HEK293 (cell line): ENCODE results near the gene MRPS24.

ENCODE experiments used
- CTCF ChIA-PET: fragments of 350-600 bp; formaldehyde crosslinking; extraction: SDS; loops from one replicate; lab custom pipeline; 2021; ENCODE audit warnings: antibody characterized with exemption; lab: Yijun Ruan, JAX
- POLR2A ChIA-PET: fragments of 300-600 bp; formaldehyde crosslinking; extraction: SDS; loops from one replicate; lab custom pipeline; 2020; ENCODE audit warnings: antibody characterized with exemption, inconsistent platforms; lab: Yijun Ruan, JAX
- H3K27ac ChIP-seq: fragments of 200-500 bp; sonication (Bioruptor generic); 2 replicates; pipeline ENCODE4 v1.5.1; 2014; ENCODE audit warnings: low read depth, low read length, control low read depth, inconsistent platforms; ENCODE audit errors: extremely low read depth
- H3K36me3 ChIP-seq, 2 experiments: fragments of 200-500 bp in 1 of 2; sonication (Bioruptor generic) in 1 of 2; 1 replicate in 1 of 2; 2 replicates in 1 of 2; pipeline ENCODE4 v1.5.1; 2014 to 2017; ENCODE audit warnings: inconsistent platforms in 2 of 2, low read length in 2 of 2; ENCODE audit not compliant: control insufficient read depth in 2 of 2, insufficient read depth in 1 of 2
- H3K4me1 ChIP-seq: fragments of 200-500 bp; sonication (Bioruptor generic); 2 replicates; pipeline ENCODE4 v1.5.1; 2014; ENCODE audit warnings: mild to moderate bottlenecking, low read length, inconsistent platforms; ENCODE audit not compliant: control insufficient read depth, insufficient read depth
- H3K4me3 ChIP-seq: 2 replicates; pipeline ENCODE4 v1.5.1; 2011; ENCODE audit warnings: low read depth, mild to moderate bottlenecking, control low read depth, low read length, moderate library complexity
- H3K9me3 ChIP-seq: fragments of 200-500 bp; sonication (Bioruptor generic); 2 replicates; pipeline ENCODE4 v1.5.1; 2014; ENCODE audit warnings: low read depth, low read length, inconsistent platforms; ENCODE audit not compliant: control insufficient read depth, insufficient read depth
- SCRT2 ChIP-seq: fragments of 450-650 bp; formaldehyde crosslinking; IDR thresholded peaks from 2 replicates; pipeline ENCODE4 v1.5.1; 2016; ENCODE audit warnings: missing biosample characterization, missing genetic modification characterization
- YY2 ChIP-seq: fragments of 450-650 bp; formaldehyde crosslinking; IDR thresholded peaks from 2 replicates; pipeline ENCODE4 v1.5.1; 2016; ENCODE audit warnings: missing biosample characterization, missing genetic modification characterization
- ZBTB17 ChIP-seq: fragments of 450-650 bp; formaldehyde crosslinking; IDR thresholded peaks from 2 replicates; pipeline ENCODE4 v1.5.1; 2016; ENCODE audit warnings: missing biosample characterization, missing genetic modification characterization
- ZBTB20 ChIP-seq: fragments of 450-650 bp; formaldehyde crosslinking; IDR thresholded peaks from 2 replicates; pipeline ENCODE4 v1.5.1; 2016; ENCODE audit warnings: missing biosample characterization, missing genetic modification characterization
- ZBTB26 ChIP-seq: fragments of 450-650 bp; formaldehyde crosslinking; optimal IDR thresholded peaks from 2 replicates; pipeline ENCODE3; 2016; ENCODE audit warnings: missing biosample characterization, mild to moderate bottlenecking, missing genetic modification characterization
- ZBTB48 ChIP-seq: fragments of 450-650 bp; formaldehyde crosslinking; IDR thresholded peaks from 2 replicates; pipeline ENCODE4 v1.5.1; 2016; ENCODE audit warnings: missing biosample characterization, missing genetic modification characterization
- ZBTB49 ChIP-seq: fragments of 450-650 bp; formaldehyde crosslinking; IDR thresholded peaks from 2 replicates; pipeline ENCODE4 v1.5.1; 2016; ENCODE audit warnings: missing biosample characterization, missing genetic modification characterization, low read depth
- ZNF335 ChIP-seq: fragments of 450-650 bp; formaldehyde crosslinking; conservative IDR thresholded peaks from 2 replicates; pipeline ENCODE4 v1.5.1; 2016; ENCODE audit warnings: missing biosample characterization, missing genetic modification characterization
- ZNF561 ChIP-seq: fragments of 450-650 bp; IDR thresholded peaks from 2 replicates; pipeline ENCODE4 v1.5.1; 2018; ENCODE audit warnings: missing biosample characterization, missing genetic modification characterization, borderline replicate concordance
- TF ChIP-seq, protein P1 (sequence below): fragments of 450-650 bp; formaldehyde crosslinking; conservative IDR thresholded peaks from 2 replicates; pipeline ENCODE4 v1.5.1; 2016; ENCODE audit warnings: low read depth, missing biosample characterization, missing genetic modification characterization

MRPS24 gene

GRCh38 chr7:43906331-43907010, 37.2 kb upstream of the MRPS24 start, which contains the start of gene URGCP (continued):
- no peak for TF ChIP-seq ZBTB49 (tag by site-specific recombination)

GRCh38 chr7:43905956-43906330, 36.6 kb upstream of the MRPS24 start:
- peak; percentile 57 for TF ChIP-seq ZBTB26 (tag by site-specific recombination)
- TF ChIP-seq ZBTB17 (tag by site-specific recombination), result peak; percentile 67; the same call in 1 of the 2 replicates
- no peak for TF ChIP-seq ZNF561 (tag by site-specific recombination)
- TF ChIP-seq ZNF335 (tag by site-specific recombination), result peak; percentile 82
- TF ChIP-seq, all 188 proteins: peak for 3
- Histone ChIP-seq H3K4me3 (peak overlapping the region; percentile 68), H3K4me1 (peaks cover 4% of the 10 kb centered on the region; the same call in 1 of the 2 replicates), H3K36me3 (peaks cover 0 to 7% of the 10 kb centered on the region in 2 experiments; a peak in 1 of 3 replicates), H3K9me3 (no peaks in the 10 kb centered on the region), H3K27ac (peak overlapping the region; percentile 83)
- CTCF ChIA-PET, result no interaction called here
- POLR2A ChIA-PET, result interaction anchor here (1.4 kb wide), 1 partner anchor 37 kb away, joined by 5 read pairs; the partner anchor contains the start of gene MRPS24

DNA sequence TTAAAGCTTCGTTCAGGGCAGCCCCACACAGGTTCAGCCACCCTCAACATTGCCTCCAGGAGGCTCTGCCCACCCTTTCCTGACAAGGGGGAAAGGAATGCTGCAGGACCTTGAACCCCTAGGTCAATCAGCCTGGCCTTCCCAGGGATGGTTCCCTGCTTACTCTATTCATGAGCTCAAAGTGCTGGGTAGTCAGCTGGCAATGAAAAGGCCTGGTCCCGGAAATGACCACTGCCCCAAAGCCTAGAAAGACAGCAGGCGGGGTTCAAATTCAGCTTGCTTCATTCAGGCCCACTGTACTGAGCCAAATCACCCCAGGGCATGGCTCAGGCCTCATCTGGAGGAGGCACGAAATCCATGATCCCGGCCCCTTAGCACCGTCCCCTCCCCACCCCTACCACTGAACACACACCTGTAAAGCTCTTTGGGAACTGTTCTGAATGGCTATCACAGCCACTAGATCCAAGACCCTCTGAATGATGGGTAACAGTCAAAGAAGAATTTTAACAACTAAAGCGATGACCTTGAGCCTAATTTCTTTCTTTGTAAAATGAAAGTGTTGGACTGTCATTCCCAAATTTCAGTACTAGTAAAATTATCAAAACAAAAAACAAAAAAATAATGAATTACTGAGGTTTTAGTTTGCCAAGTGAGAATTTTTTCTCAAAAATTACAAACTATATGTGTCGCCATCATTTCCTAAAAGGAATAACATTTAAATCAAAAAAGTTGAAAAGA, 36.1 kb upstream of the MRPS24 start:
- Histone ChIP-seq H3K27ac (peak overlapping the region; percentile 83), H3K4me3 (peak overlapping the region; percentile 68), H3K9me3 (no peaks in the 10 kb centered on the region), H3K36me3 (peaks cover 0 to 7% of the 10 kb centered on the region in 2 experiments; a peak in 1 of 3 replicates), H3K4me1 (peaks cover 4% of the 10 kb centered on the region; the same call in 1 of the 2 replicates)
- POLR2A ChIA-PET, result interaction anchor here (1.4 kb wide), 1 partner anchor 36 kb away, joined by 5 read pairs; the partner anchor contains the start of gene MRPS24
- TF ChIP-seq ZBTB48 (tag by site-specific recombination) (peak; percentile 63; the same call in 1 of the 2 replicates), ZBTB20 (tag by site-specific recombination) (peak; percentile 59), YY2 (tag by site-specific recombination) (no peak), SCRT2 (tag by site-specific recombination) (peak; percentile 12; the same call in 1 of the 2 replicates)
- CTCF ChIA-PET, result interaction anchor here (0.5 to 0.6 kb wide), 3 partner anchors 31 to 979 kb away, joined by 3 read pairs; no protein-coding TSS in a partner anchor

- TF ChIP-seq, protein P1, sequence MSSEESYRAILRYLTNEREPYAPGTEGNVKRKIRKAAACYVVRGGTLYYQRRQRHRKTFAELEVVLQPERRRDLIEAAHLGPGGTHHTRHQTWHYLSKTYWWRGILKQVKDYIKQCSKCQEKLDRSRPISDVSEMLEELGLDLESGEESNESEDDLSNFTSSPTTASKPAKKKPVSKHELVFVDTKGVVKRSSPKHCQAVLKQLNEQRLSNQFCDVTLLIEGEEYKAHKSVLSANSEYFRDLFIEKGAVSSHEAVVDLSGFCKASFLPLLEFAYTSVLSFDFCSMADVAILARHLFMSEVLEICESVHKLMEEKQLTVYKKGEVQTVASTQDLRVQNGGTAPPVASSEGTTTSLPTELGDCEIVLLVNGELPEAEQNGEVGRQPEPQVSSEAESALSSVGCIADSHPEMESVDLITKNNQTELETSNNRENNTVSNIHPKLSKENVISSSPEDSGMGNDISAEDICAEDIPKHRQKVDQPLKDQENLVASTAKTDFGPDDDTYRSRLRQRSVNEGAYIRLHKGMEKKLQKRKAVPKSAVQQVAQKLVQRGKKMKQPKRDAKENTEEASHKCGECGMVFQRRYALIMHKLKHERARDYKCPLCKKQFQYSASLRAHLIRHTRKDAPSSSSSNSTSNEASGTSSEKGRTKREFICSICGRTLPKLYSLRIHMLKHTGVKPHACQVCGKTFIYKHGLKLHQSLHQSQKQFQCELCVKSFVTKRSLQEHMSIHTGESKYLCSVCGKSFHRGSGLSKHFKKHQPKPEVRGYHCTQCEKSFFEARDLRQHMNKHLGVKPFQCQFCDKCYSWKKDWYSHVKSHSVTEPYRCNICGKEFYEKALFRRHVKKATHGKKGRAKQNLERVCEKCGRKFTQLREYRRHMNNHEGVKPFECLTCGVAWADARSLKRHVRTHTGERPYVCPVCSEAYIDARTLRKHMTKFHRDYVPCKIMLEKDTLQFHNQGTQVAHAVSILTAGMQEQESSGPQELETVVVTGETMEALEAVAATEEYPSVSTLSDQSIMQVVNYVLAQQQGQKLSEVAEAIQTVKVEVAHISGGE, result no peak
- peak; percentile 86 for TF ChIP-seq SCRT2 (tag by site-specific recombination)
- TF ChIP-seq, all 188 proteins: peak for 1
- H3K9me3 ChIP-seq, result no peaks in the 10 kb centered on the region
- ChIA-PET CTCF (interaction anchor here (0.5 to 0.6 kb wide), 3 partner anchors 32 to 978 kb away, joined by 3 read pairs; no protein-coding TSS in a partner anchor), POLR2A (interaction anchor here (0.6 to 1.4 kb wide), 2 partner anchors 35 to 88 kb away, joined by 3 to 5 read pairs; partner anchors contain the start of gene MRPS24)
- H3K27ac ChIP-seq, result no peak overlapping the region
- peaks cover 3 to 7% of the 10 kb centered on the region in 2 experiments; a peak in 1 of 3 replicates for H3K36me3 ChIP-seq
- no peak overlapping the region; the same call in 1 of the 2 replicates for H3K4me3 ChIP-seq
- peaks cover 4% of the 10 kb centered on the region; the same call in 1 of the 2 replicates for H3K4me1 ChIP-seq
Observed at GRCh38 chr7:43904533-43905208, 35.4 kb upstream of the MRPS24 start.
